ENCODE data around the gene ZIC2.

DNA sequence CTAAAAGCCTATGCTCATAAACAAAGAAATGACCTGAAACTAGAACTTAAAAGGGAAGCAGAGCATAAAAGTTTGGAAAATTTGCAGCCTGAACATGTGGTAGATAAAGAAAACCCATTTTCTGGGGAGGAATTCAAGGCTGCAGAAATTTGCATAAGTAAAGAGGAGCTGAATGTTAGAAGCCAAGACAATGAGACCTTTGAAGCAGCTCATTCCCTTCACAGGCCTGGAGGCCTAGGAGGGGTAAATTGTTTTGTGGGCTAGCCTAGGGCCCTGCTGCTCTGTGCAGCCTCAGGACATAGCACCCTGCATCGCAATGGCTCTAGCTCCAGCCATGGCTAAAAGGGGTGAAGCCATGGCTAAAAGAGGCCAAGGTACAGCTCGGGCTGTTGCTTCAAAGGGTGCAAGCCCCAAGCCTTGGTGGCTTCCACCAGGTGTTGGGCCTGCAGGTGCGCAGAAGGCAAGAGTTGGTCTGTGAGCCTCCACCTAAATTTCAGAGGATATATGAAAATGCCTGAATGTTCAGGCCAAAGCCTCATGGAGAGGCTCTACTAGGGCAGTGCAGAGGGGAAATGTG is 38.3 kb downstream of the ZIC2 start:
- TF ChIP-seq CTCF (IDR thresholded peaks at IDR 0.05; ENCODE audit: low read depth, low read length) (no peak), POLR2A (IDR thresholded peaks at IDR 0.05; ENCODE audit: extremely low read depth, insufficient read length) (no peak), MYC (IDR thresholded peaks at IDR 0.05; ENCODE audit: low read depth, low read length) (no peak)

Measured in NB4 (cell line).